ENCODE data around the gene SEC31A.
A peak's percentile ranks its signal among the peaks of the same experiment; 100 is the strongest.

SEC31A gene

GRCh38 chr4:82790060-82790660 is 100.8 kb downstream of the SEC31A start:
- DNase-seq (ENCODE audit: low spot score): no peak

DNA sequence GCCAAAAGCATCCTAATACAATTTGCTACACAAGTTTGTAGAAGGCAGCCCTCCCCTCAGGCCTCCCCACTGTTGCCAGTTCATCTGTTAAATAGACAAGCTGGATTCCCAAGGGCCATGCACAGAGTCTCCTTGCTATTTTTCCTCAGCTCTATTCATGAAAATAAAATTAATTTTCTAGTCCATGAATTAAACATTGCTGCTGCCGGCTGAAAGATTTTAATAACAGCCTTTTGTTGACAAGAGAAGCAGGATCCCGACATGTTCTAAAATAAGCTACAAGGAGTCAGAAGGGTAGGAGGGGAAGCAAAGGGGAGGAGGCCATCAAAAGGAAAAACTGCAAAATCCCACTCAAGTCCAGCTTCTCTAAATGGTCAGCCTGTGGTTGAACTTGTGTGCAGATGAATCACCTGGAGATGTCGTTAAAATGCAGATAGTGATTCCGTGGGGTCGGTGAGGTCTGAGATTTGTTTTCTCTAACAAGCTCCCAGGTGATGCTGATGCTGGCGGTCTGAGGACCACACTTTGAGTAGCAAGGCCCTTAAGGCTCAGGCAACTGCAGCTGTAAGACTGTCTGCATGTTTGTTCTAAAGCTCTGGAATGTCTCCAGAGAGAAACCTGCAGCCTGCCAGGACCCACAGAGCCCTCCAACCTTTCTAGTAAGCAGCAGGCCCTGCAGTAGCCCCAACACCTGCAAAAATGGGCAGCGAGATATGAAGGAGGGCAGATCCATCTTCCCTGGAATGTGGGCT is 101.8 kb downstream of the SEC31A start:
- DNase-seq (ENCODE audit: low spot score): no peak

DNA sequence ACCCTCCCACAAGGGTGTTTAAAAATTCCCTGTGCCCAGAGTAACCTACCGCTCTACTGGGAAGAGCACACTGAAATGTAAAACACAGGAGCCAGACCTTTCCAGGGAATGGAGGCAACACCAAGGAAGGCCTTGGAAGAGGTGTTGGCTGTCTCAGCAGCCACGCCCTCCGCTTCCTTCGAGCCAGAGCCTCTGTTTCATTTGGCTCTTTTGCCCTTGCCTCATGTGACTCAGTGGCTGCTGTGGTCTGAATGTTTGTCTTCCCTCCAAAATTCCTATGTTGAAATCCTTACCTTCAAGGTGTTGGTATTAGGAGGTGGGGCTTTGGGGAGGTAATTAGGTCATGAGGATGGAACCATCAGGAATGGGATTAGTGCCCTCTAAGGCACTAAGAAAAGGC is 103.6 kb downstream of the SEC31A start:
- DNase-seq (ENCODE audit: low spot score): no peak

GRCh38 chr4:82786828-82787227 is 104.1 kb downstream of the SEC31A start:
- no peak for DNase-seq (ENCODE audit: low spot score)

GRCh38 chr4:82785611-82786400 is 105.1 kb downstream of the SEC31A start:
- peak; percentile 68 for DNase-seq (ENCODE audit: low spot score)

DNA sequence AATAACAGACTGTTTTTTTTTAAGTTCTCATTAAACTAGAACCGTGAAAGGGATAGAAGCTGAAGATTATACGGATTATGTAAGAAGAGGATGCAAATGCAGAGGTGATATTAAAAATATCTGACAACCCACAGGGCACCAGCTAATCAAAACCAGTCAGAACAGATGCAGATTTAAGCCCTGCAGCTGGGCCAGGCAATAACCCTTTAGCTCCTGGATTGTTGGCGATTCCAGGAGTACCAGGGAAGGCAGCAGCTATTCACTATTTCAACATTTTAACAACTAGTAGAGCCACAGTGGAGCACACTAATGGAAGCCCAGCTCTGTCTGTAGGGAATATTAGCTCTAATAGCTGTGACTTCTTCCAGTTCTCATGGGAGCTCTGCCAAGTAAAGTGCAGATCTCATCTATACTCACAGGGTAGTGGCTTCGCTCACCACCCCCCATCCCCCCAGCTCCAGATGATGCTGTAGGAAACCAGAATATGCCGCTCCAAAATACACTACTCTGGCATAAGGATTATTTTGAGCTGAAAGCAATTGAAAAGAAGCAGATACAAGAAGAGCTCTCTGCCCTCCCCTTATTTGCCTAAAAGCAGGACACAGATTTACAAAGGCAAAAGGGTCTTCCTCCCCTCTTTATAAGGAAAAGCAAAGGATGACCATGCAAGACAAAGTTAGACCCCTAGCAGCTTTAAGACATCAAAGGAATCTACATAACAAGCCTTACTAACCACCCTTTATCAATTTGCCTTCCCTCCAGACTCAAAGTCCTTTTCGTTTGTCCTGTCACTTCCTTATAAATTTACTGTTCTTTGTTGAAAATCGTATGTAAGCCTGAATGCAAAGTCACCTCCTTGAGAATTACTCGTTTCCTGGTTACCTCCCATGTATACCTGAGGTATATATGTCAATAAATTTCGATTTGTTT is 106.0 kb downstream of the SEC31A start:
- no peak for DNase-seq (ENCODE audit: low spot score)

DNA sequence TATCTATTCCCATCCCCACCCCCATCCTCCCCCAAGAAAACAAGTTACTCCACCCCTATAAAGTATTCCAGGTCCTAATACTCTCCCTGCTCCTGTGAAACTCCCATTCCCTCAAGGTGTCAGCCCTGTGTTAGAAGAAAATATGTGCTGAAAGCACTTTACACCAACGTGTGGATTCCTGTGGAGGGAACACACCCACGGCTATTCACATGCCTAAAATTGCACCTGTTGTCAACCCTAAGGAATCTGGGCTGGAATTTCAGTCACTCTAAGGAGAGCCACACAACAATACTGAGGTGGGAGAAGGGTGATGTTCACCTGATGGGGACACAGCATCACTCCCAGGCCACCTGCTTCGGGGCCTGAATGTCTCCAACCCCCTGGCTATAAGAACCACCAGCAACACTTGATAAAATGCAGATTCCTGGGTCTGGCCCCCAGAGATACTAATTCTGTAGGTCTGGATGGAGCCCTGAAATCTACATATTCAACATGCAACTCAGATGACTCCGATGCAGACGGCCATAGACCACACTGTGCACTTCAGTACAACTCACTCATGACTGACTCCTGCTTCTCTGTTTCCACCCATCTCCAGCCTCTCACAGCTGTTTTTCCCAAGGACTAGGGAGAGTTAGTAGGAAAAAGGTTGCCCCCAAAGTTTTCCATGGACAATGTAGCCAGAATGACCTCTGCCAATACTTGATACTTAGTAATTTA is 108.2 kb downstream of the SEC31A start:
- DNase-seq (ENCODE audit: low spot score): no peak

GRCh38 chr4:82780752-82781231 is 110.2 kb downstream of the SEC31A start:
- no peak for DNase-seq (ENCODE audit: low spot score)

DNA sequence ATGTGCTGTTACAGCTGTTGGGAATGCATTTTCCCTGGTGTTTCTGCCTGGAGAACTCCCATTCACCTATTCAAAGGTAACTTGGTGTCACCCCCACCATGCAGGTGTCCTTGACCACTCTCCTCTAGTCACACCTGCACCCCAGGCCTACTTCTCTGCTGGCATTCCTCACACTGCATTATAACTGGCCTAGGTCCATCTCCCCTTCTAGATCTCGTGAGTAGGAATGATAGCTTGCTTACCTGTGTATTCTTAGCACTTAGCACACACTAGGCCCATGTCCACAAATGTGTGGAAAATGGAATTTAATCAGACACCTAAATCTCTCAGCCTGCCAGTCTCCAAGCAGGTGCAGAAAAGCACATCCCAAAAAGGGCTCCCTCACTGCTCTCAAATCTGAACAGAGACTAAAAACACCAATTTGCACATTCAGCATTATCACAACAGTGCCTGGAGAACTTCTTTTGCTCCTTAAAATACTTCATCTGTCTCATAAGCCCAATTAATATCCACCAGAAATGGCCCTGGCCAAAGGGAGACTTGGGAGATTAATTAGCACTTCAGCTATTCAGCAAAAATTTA is 110.7 kb downstream of the SEC31A start:
- DNase-seq (ENCODE audit: low spot score): no peak

- no peak for DNase-seq (ENCODE audit: low spot score)
Observed at GRCh38 chr4:82779032-82779431, 111.9 kb downstream of the SEC31A start.

GRCh38 chr4:82777857-82778525 is 113.0 kb downstream of the SEC31A start:
- no peak for DNase-seq (ENCODE audit: low spot score)

DNA sequence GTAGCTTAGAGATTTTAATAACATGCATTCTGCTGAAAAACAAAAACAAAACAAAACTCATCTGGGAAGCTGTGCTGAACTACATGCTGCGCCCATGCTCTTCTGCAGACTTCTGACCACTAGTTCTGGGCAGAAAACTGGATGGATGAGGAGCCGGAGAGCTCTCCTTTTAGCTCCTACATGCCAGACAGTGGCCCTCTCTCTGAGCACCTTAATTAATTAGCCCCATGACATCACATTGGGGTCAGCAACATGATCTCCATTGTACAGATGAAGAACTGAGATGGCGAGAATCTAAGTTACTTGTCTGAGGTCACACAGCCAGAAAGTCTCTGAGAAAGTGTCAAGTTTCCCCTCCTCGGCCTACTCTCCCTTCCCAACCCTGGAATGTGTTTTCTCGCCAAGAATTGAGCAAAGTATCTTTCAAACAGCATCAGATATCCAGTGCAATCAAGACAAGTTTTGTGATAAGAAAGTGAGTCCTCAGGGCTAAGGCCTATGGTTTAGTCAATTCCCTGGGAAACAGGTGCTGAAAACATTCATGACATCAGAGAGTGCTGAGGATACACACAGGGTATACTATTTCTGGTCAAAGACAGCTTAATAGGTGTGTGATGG is 113.9 kb downstream of the SEC31A start:
- no peak for DNase-seq (ENCODE audit: low spot score)

GRCh38 chr4:82775243-82775642 is 115.7 kb downstream of the SEC31A start:
- DNase-seq (ENCODE audit: low spot score): no peak

DNA sequence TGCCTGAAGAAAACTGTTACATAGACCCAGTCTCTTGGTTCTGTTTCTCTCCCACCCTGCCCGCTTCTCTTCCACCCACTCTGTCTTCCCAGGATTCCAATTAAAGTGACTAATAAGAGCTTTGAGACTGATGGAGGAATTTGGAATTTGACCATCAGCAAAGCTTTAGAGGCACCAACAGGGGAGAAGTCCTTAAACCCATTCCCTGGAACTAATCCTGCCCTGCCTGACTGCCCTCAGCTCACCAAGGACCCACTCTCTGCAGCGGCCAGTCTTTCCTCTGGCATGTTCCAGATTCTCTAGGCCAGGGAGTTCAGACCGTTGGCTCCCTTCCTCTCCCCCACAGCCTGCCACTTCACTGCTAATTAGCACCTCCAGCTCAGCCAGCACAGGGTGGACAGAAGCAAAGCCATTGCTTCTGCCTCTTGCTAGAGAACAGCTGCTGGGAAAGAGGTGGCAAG is 116.2 kb downstream of the SEC31A start:
- DNase-seq (ENCODE audit: low spot score): no peak

DNA sequence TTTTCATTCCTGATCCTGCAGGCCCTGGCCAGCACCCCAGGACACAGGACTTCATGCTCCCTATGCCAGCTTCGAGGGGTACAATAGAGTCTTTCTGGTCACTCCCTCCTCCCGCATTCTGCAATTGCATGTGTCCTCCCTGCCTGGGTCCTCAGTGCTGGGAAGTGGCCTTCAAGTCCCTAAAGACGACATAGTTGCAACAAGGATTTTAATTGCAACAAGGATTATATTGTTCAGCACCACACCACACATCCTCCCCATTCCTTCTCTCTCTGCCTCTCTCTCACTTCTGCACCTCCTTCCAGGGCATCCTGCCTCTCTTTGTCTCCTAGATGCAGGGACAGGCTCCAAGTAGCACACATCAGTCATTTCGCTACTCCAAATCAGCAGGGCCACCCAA is 117.9 kb downstream of the SEC31A start:
- DNase-seq (ENCODE audit: low spot score): no peak

DNA sequence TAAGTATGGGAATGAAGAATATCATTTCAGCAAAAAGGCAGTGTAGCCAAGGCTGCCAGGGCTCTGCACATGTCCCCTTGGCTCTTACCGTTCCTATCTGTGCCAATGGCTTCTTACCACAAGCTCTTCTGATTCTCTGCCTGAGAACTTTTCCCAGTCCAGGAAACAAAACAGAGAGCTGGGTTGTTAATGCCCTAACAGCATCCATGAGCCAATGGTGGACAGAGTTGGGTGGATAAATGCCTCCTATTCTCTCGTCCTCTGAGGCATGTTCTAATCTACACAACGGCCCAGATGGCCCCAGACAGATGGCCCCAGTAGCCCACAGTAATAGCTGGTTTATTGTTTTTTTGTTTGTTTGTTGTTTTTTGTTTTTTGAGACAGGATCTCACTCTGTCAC is 120.3 kb downstream of the SEC31A start:
- DNase-seq (ENCODE audit: low spot score): no peak
